T-cell (primary cell): ENCODE results near the gene ADAM10. TPM values are rescaled to one million over a fixed set of nuclear protein-coding genes. Genes with fewer than 3 reads are reported as not detected.

Source experiments
- ATAC-seq, 4 experiments: fragments of 200-7000 bp in 3 of 4; fragments of 150-1000 bp in 1 of 4; cut with Tn5 transposase; replicated peaks in 1 of 4; 1 replicate in 3 of 4; 2 replicates in 1 of 4; pipeline ENCODE4 v1.10.0; 2021; ENCODE audit warnings: moderate library complexity in 3 of 4, mild to moderate bottlenecking in 2 of 4, moderate number of reproducible peaks in 1 of 4
- CTCF ChIA-PET, 2 donors: fragments of 300-600 bp; sonication (Branson Sonifier 250); formaldehyde crosslinking; loops; one replicate each; lab custom pipeline; 2022; ENCODE audit warnings: antibody characterized with exemption in 2 of 2; lab: Charles Lee
- POLR2A ChIA-PET, 2 donors: fragments of 300-600 bp; sonication (Branson Sonifier 250); formaldehyde crosslinking; loops; one replicate each; lab custom pipeline; 2022; ENCODE audit warnings: antibody characterized with exemption in 2 of 2; lab: Charles Lee
- DNase-seq, 35 experiments: peaks; one replicate each; pipeline versions ENCODE4 v3.0.0 to v3.0.0-alpha.2; 2013 to 2023
- H3K27ac ChIP-seq: one replicate; pipeline ENCODE4 v1.5.1; 2013; ENCODE audit warnings: low read length
- H3K27me3 ChIP-seq, 2 experiments: replicated peaks in 1 of 2; 1 replicate in 1 of 2; 2 replicates in 1 of 2; pipeline versions ENCODE4 v1.6.1 to v1.7.0; 2013; ENCODE audit warnings: low read length in 1 of 2, mixed read lengths in 1 of 2; ENCODE audit not compliant: control insufficient read depth in 2 of 2, insufficient read depth in 2 of 2; ENCODE audit errors: extremely low read depth in 1 of 2
- H3K36me3 ChIP-seq, 2 donors: 1 replicate in 1 of 2; 2 replicates in 1 of 2; pipeline versions ENCODE4 v1.6.1 to v1.7.0; 2013; ENCODE audit warnings: low read length in 1 of 2; ENCODE audit not compliant: control insufficient read depth in 2 of 2, insufficient read depth in 1 of 2; ENCODE audit errors: extremely low read depth in 1 of 2
- H3K4me1 ChIP-seq, 2 experiments: 1 replicate in 1 of 2; 2 replicates in 1 of 2; pipeline versions ENCODE4 v1.6.1 to v1.7.0; 2013; ENCODE audit warnings: low read length in 2 of 2, mixed read lengths in 1 of 2; ENCODE audit not compliant: insufficient read depth in 2 of 2, control insufficient read depth in 1 of 2; ENCODE audit errors: extremely low read depth in 1 of 2
- H3K4me3 ChIP-seq, 2 donors: 1 replicate in 1 of 2; 2 replicates in 1 of 2; pipeline versions ENCODE4 v1.5.1 to v1.7.0; 2013; ENCODE audit warnings: mild to moderate bottlenecking in 2 of 2, low read length in 1 of 2, moderate library complexity in 1 of 2; ENCODE audit not compliant: control insufficient read depth in 1 of 2; ENCODE audit errors: extremely low read depth in 1 of 2
- H3K9me3 ChIP-seq: 2 replicates; pipeline ENCODE4 v1.7.0; 2013
- H3K27ac Mint-ChIP-seq, 2 donors: one replicate each; pipeline ENCODE4 v1.8.0; 2020 to 2021; ENCODE audit warnings: mild to moderate bottlenecking in 2 of 2, mixed read lengths in 2 of 2
- H3K27me3 Mint-ChIP-seq, 2 donors: one replicate each; pipeline ENCODE4 v1.8.0; 2021 to 2022; ENCODE audit warnings: mixed read lengths in 2 of 2
- H3K36me3 Mint-ChIP-seq: one replicate; pipeline ENCODE4 v1.8.0; 2021; ENCODE audit warnings: mixed read lengths
- H3K4me1 Mint-ChIP-seq, 3 donors: one replicate each; pipeline ENCODE4 v1.8.0; 2020 to 2022; ENCODE audit warnings: mixed read lengths in 3 of 3, mild to moderate bottlenecking in 1 of 3
- H3K4me3 Mint-ChIP-seq, 3 donors: one replicate each; pipeline ENCODE4 v1.8.0; 2020 to 2022; ENCODE audit warnings: mild to moderate bottlenecking in 3 of 3, mixed read lengths in 3 of 3, moderate library complexity in 3 of 3
- H3K9me3 Mint-ChIP-seq, 3 donors: one replicate each; pipeline ENCODE4 v1.8.0; 2020 to 2022; ENCODE audit warnings: mixed read lengths in 3 of 3
- WGBS: methylation state at CpG from one replicate; pipeline ENCODE4 v1.1.5; 2013; ENCODE audit warnings: missing lambda C conversion rate; ENCODE audit not compliant: insufficient coverage; 5-methylcytosine and 5-hydroxymethylcytosine counted together
- total RNA-seq, 35 experiments: library from RNA in 6 of 35; stranded (reverse) in 6 of 35; fragments of 120-200 nt in 1 of 35; gene quantifications; one replicate each; pipeline versions ENCODE4 v1.2.1 to v1.2.4 and lab custom pipeline; 2013 to 2026

ADAM10 gene, protein sequence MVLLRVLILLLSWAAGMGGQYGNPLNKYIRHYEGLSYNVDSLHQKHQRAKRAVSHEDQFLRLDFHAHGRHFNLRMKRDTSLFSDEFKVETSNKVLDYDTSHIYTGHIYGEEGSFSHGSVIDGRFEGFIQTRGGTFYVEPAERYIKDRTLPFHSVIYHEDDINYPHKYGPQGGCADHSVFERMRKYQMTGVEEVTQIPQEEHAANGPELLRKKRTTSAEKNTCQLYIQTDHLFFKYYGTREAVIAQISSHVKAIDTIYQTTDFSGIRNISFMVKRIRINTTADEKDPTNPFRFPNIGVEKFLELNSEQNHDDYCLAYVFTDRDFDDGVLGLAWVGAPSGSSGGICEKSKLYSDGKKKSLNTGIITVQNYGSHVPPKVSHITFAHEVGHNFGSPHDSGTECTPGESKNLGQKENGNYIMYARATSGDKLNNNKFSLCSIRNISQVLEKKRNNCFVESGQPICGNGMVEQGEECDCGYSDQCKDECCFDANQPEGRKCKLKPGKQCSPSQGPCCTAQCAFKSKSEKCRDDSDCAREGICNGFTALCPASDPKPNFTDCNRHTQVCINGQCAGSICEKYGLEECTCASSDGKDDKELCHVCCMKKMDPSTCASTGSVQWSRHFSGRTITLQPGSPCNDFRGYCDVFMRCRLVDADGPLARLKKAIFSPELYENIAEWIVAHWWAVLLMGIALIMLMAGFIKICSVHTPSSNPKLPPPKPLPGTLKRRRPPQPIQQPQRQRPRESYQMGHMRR
- total RNA-seq (100 to 1,000 TPM in 4 of 5 donors, 10 to 100 TPM in 1; 99.5 to 146 (median 113) TPM), total RNA-seq (lab: John Stamatoyannopoulos, UW) (38.5 to 201 (median 113) reads per million in 29 experiments)
- 142 TPM for total RNA-seq (2013)

DNA sequence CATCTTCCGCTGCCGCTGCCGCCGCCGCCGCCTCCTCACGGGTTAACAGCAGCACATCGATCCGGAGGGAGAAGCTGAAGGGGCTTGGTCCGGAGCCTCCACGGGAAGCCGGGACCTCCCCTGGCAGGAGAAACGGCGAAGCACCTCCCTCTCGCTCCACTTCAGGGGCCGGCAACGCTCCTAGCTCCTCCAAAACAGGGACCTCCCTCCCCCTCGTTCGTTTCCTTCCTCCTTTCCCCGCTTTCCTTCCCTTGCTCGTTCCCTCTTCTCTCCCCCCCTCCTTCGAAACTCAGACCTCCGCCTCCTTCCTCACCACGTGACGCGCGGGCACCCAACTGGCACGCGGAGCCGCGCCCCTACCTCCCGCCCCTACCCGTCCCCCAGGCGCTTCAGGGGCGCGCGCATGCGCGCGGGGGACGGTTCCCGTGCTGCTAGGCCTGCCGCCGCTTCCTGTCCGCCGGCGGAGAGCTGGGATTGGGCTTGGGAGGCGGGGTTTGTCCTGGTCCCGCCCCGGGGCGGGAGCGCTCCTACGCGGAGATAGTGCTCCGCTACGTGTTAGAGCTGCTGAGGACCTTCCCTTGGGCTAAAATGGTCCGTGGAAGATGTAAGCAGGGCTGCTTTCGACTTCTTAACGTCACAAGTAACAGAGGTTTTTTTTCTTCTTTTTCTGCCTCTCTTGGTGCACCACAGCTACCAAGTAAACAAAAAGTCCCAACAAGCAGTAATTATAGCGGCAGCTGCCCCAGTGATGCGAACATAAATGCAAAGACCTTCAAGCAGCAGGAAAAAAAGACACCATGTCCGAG lies at the start of gene ADAM10:
Gene ADAM10 (minus strand): TSS at position 176 of the 806 bp plus-strand sequence. CDS start 173 bp downstream, at position 3.
- under 1% methylated on average over 48 of the region's 62 CpGs for WGBS

DNA sequence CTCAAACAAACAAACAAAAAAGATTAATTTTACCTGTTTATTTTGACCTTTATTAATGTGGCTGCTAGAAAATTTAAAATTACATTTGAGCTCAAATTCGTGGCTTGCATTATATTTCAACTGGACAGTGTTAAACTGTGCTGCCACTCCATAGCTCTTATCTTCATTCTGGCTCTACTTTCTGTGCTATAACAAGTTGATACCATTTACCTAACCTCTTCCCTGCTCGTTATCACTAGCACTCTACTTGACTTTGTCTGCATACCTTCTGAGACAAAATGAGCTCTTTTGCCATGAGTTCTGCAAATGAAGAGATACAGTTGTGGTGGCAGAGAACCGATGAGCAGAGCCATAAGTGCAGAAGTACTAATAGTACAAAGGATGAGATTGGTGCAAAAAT lies 48.0 kb upstream of the ADAM10 start:
- peaks cover 23% of the 10 kb centered on the region for H3K36me3 Mint-ChIP-seq
- Histone ChIP-seq H3K27me3 (no peaks in the 10 kb centered on the region), H3K4me3 (no peak overlapping the region), H3K27ac (no peak overlapping the region), H3K36me3 (peaks cover under 1 to 1% of the 10 kb centered on the region in 2 donors), H3K4me1 (no peaks in the 10 kb centered on the region), H3K9me3 (no peaks in the 10 kb centered on the region)
- ChIA-PET POLR2A (no interaction called here), CTCF (interaction anchor here (0.5 to 0.7 kb wide), 2 partner anchors 35 to 77 kb away, joined by 3 read pairs; no protein-coding TSS in a partner anchor)
- H3K4me3 Mint-ChIP-seq: no peak overlapping the region
- no peaks in the 10 kb centered on the region for H3K9me3 Mint-ChIP-seq
- WGBS: 80% methylated on average over 1 of the region's 3 CpGs
- ATAC-seq (no peak), DNase-seq (no peak)
- no peaks in the 10 kb centered on the region for H3K27me3 Mint-ChIP-seq
- no peak overlapping the region for H3K27ac Mint-ChIP-seq
- peaks cover 27 to 30% (median 29%) of the 10 kb centered on the region in 3 donors for H3K4me1 Mint-ChIP-seq

More for the DNA sequence above, at the start of gene ADAM10:
- no peaks in the 10 kb centered on the region for H3K27me3 Mint-ChIP-seq
- no peaks in the 10 kb centered on the region for H3K36me3 ChIP-seq
- H3K4me1 ChIP-seq: peaks cover 15 to 20% of the 10 kb centered on the region in 2 experiments
- no peaks in the 10 kb centered on the region for H3K27me3 ChIP-seq
- peaks cover 4% of the 10 kb centered on the region for H3K36me3 Mint-ChIP-seq
- H3K4me1 Mint-ChIP-seq: peaks cover 39 to 43% (median 43%) of the 10 kb centered on the region in 3 donors
- H3K27ac ChIP-seq: peak within 1 kb of the TSS; percentile 88
- H3K9me3 ChIP-seq: no peaks in the 10 kb centered on the region
- DNase-seq: peak; percentile 88 to 98 (median 97)
- H3K4me3 Mint-ChIP-seq: peak within 1 kb of the TSS; percentile 92 to 98 (median 93)
- ChIA-PET CTCF (interaction anchor here (0.6 to 1.8 kb wide), 9 partner anchors 10 to 299 kb away, joined by 3 to 35 read pairs (median 3); partner anchors contain the start of gene MINDY2 (in 2 of the 2)), POLR2A (interaction anchor here (0.6 to 2.6 kb wide), 10 partner anchors 17 to 1771 kb away, joined by 3 to 23 read pairs (median 4); partner anchors contain the start of gene MINDY2 (in 2 of the 2))
- peak within 1 kb of the TSS; percentile 89 to 91 for H3K27ac Mint-ChIP-seq
- no peaks in the 10 kb centered on the region for H3K9me3 Mint-ChIP-seq
- ATAC-seq: peak; percentile 93 to 95 (median 94)
- peak within 1 kb of the TSS; percentile 94 to 99 for H3K4me3 ChIP-seq

DNA sequence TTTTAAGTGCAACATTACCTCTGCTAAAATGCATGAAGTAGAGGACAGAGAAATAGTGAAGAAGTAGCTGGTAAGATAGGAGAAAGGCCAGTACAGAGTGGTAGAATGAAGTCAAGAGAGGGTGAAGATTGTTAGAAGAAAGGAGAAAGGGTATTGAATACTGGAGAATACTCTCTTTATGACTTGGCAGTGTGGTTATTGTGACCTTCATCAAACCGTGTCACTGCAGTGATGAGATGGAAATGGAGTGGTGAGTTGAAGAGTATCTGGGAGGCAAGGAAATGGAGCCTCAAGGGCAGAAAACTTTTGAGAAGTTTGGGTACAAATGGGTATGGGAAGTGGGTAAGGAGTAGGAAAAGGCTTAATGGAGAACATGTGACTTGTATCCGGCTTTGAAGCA lies 46.3 kb upstream of the ADAM10 start:
- no peaks in the 10 kb centered on the region for H3K9me3 Mint-ChIP-seq
- DNase-seq: no peak
- peaks cover 28% of the 10 kb centered on the region for H3K36me3 Mint-ChIP-seq
- no peaks in the 10 kb centered on the region for H3K27me3 Mint-ChIP-seq
- no peak overlapping the region for H3K27ac Mint-ChIP-seq
- Histone ChIP-seq H3K9me3 (no peaks in the 10 kb centered on the region), H3K36me3 (peaks cover 5 to 6% of the 10 kb centered on the region in 2 donors), H3K27ac (no peak overlapping the region), H3K4me1 (no peaks in the 10 kb centered on the region), H3K4me3 (no peak overlapping the region), H3K27me3 (no peaks in the 10 kb centered on the region)
- 55% methylated on average over 2 of the region's 2 CpGs for WGBS
- H3K4me1 Mint-ChIP-seq: peaks cover 27 to 30% (median 29%) of the 10 kb centered on the region in 3 donors
- ChIA-PET CTCF (no interaction called here), POLR2A (no interaction called here)
- H3K4me3 Mint-ChIP-seq: no peak overlapping the region
- no peak for ATAC-seq

DNA sequence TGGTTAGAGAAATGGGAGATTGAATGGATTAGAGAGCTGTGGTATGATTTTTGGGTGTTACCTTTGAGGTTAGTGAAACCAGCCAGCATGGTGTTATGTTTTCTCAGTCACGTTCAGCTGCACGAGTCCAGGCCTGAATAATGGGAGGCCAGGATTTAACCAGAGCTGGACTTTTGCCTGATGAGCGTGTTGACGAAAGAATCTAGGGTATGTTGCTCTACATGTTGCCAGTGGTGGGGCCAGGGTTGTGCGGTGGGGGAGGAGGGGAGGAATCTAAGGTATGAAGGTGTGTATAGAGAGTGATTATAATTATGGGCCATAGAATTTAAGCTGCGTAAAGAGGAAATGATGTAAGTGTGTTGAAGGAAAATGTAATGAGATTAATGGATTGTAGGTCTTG lies 44.4 kb upstream of the ADAM10 start:
- no peaks in the 10 kb centered on the region for H3K9me3 ChIP-seq
- Mint-ChIP-seq H3K27me3 (no peaks in the 10 kb centered on the region), H3K27ac (no peak overlapping the region), H3K4me1 (peaks cover 17 to 21% (median 20%) of the 10 kb centered on the region in 3 donors), H3K36me3 (peaks cover 29% of the 10 kb centered on the region), H3K4me3 (no peak overlapping the region), H3K9me3 (no peaks in the 10 kb centered on the region)
- H3K36me3 ChIP-seq: peaks cover 6 to 8% of the 10 kb centered on the region in 2 donors
- H3K4me1 ChIP-seq: no peaks in the 10 kb centered on the region
- WGBS: 92% methylated on average over 6 of the region's 6 CpGs
- no peak for ATAC-seq
- H3K27ac ChIP-seq: no peak overlapping the region
- DNase-seq: no peak
- no peak overlapping the region for H3K4me3 ChIP-seq
- H3K27me3 ChIP-seq: no peaks in the 10 kb centered on the region
- ChIA-PET CTCF (no interaction called here), POLR2A (interaction anchor here in 1 of 2 donors (0.6 kb wide), 1 partner anchor 16 kb away, joined by 3 read pairs; no protein-coding TSS in a partner anchor)

DNA sequence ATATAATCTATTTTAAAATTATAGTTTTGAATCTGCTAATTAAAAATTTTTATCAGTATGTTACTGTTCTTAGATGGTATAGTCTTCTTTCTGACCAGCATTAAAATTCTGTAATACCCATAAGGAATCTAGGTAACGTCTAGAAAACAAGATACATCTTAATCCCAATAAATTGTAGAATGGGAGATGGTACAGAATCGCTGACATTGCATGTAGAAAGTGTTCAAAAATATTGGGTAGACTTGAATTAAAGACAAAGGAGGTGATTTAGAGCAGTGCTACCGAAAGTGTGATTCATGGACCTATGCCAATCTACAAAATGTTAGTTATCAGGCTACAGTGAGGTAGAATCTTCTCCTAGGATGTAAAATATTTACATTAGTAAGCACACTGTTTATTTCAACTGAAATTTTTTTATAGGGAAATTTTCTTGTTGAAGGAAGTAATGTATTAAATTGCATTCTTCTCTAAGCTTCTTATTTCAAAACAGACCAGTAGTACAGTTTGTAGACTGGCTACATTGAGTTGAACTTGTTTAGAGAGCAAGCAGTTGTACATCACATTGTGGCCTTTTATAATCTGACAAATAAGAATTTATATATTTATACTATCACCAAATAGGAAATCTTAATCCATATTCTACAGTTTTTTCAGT lies 38.7 kb upstream of the ADAM10 start:
- peaks cover 37% of the 10 kb centered on the region for H3K36me3 Mint-ChIP-seq
- peaks cover 0 to 5% (median 2%) of the 10 kb centered on the region in 3 donors for H3K4me1 Mint-ChIP-seq
- ChIA-PET POLR2A (interaction anchor here in 1 of 2 donors (0.5 kb wide), 1 partner anchor 1149 kb away, joined by 3 read pairs; no protein-coding TSS in a partner anchor), CTCF (no interaction called here)
- H3K4me3 Mint-ChIP-seq: no peak overlapping the region
- Histone ChIP-seq H3K4me1 (no peaks in the 10 kb centered on the region), H3K27me3 (no peaks in the 10 kb centered on the region), H3K4me3 (no peak overlapping the region), H3K27ac (no peak overlapping the region), H3K36me3 (peaks cover 6 to 8% of the 10 kb centered on the region in 2 donors), H3K9me3 (no peaks in the 10 kb centered on the region)
- DNase-seq (no peak), ATAC-seq (no peak)
- no peak overlapping the region for H3K27ac Mint-ChIP-seq
- WGBS: no CpG with 5 or more reads among the region's 3 CpGs
- no peaks in the 10 kb centered on the region for H3K27me3 Mint-ChIP-seq
- H3K9me3 Mint-ChIP-seq: no peaks in the 10 kb centered on the region
